HG02840 (cell line): ENCODE results near the gene FAM237B.

Experiments used
- ATAC-seq: cut with Tn5 transposase; IDR thresholded peaks from one replicate; pipeline ENCODE4 v1.9.1; 2021; ENCODE audit warnings: mild to moderate bottlenecking, moderate library complexity, moderate number of reproducible peaks; ENCODE audit not compliant: unreplicated experiment, low FRiP score

The FAM237B gene

GRCh38 chr7:90298145-90299038 lies 22.7 kb downstream of the FAM237B start:
- no peak for ATAC-seq

GRCh38 chr7:90290244-90291113 lies 30.6 kb downstream of the FAM237B start:
- ATAC-seq = no peak

GRCh38 chr7:90288154-90288553 lies 33.0 kb downstream of the FAM237B start:
- ATAC-seq = no peak

GRCh38 chr7:90276033-90276728 lies 44.9 kb downstream of the FAM237B start:
- ATAC-seq = no peak

GRCh38 chr7:90274161-90274560 lies 46.9 kb downstream of the FAM237B start:
- no peak for ATAC-seq

GRCh38 chr7:90272242-90272641 lies 48.9 kb downstream of the FAM237B start:
- ATAC-seq = no peak

GRCh38 chr7:90271753-90272152 lies 49.4 kb downstream of the FAM237B start:
- ATAC-seq = no peak

- no peak for ATAC-seq
These were observed 50.5 kb downstream of the FAM237B start for GRCh38 chr7:90270431-90271178.

GRCh38 chr7:90269163-90269562 lies 51.9 kb downstream of the FAM237B start:
- ATAC-seq = no peak

- no peak for ATAC-seq
These were observed 53.7 kb downstream of the FAM237B start for GRCh38 chr7:90267263-90267858.

- ATAC-seq = no peak
These were observed 54.3 kb downstream of the FAM237B start for GRCh38 chr7:90266808-90267207.
